B cell (primary cell): ENCODE measurements around the gene ITSN1. TPM values are rescaled to one million over a fixed set of nuclear protein-coding genes. Genes with fewer than 3 reads are reported as not detected.

ENCODE experiments used
- ATAC-seq: fragments of 200-7000 bp; cut with Tn5 transposase; one replicate; pipeline ENCODE4 v1.10.0; 2021; ENCODE audit warnings: low read depth, mild to moderate bottlenecking, moderate number of reproducible peaks, moderate library complexity
- CTCF ChIA-PET: fragments of 350-600 bp; sonication (Branson Sonifier 250); formaldehyde crosslinking; loops from one replicate; lab custom pipeline; 2021; ENCODE audit warnings: antibody characterized with exemption, inconsistent platforms; lab: Charles Lee
- POLR2A ChIA-PET: fragments of 350-600 bp; sonication (Branson Sonifier 250); formaldehyde crosslinking; loops from one replicate; lab custom pipeline; 2021; ENCODE audit warnings: antibody characterized with exemption; lab: Charles Lee
- DNase-seq: peaks from one replicate; pipeline ENCODE4 v3.0.0; 2013
- H2AFZ ChIP-seq: 2 replicates; pipeline ENCODE4 v1.6.1; 2012; ENCODE audit warnings: mild to moderate bottlenecking, low read depth, low read length; ENCODE audit not compliant: insufficient read depth, poor library complexity, severe bottlenecking
- H3K27ac ChIP-seq, 2 donors: 1 replicate in 1 of 2; 2 replicates in 1 of 2; pipeline ENCODE4 v1.5.1; 2012 to 2013; ENCODE audit warnings: low read length in 2 of 2, mild to moderate bottlenecking in 2 of 2, moderate library complexity in 1 of 2
- H3K27me3 ChIP-seq, 4 experiments: fragments of 200-600 bp in 1 of 4; sonication (generic) in 1 of 4; replicated peaks in 1 of 4; 1 replicate in 2 of 4; 2 replicates in 2 of 4; pipeline versions ENCODE4 v1.6.1 to v1.7.0; 2013 to 2016; ENCODE audit warnings: low read length in 3 of 4, mild to moderate bottlenecking in 2 of 4, mixed read lengths in 1 of 4, moderate library complexity in 1 of 4; ENCODE audit not compliant: insufficient read depth in 4 of 4, control insufficient read depth in 3 of 4; ENCODE audit errors: control extremely low read depth in 1 of 4
- H3K36me3 ChIP-seq, 2 experiments: replicated peaks in 1 of 2; 1 replicate in 1 of 2; 2 replicates in 1 of 2; pipeline versions ENCODE4 v1.6.1 to v1.7.1; 2013; ENCODE audit warnings: low read length in 1 of 2; ENCODE audit not compliant: insufficient read depth in 2 of 2, control insufficient read depth in 1 of 2; ENCODE audit errors: control extremely low read depth in 1 of 2, extremely low read depth in 1 of 2
- H3K4me1 ChIP-seq, 2 donors: fragments of 200-600 bp in 1 of 2; sonication (generic) in 1 of 2; 1 replicate in 1 of 2; 2 replicates in 1 of 2; pipeline versions ENCODE4 v1.5.1 to v1.6.1; 2013 to 2017; ENCODE audit warnings: low read length in 2 of 2; ENCODE audit not compliant: control insufficient read depth in 2 of 2, insufficient read depth in 2 of 2
- H3K4me2 ChIP-seq: replicated peaks from 2 replicates; pipeline ENCODE3; 2012; ENCODE audit warnings: mild to moderate bottlenecking, low read depth, low read length; ENCODE audit not compliant: poor library complexity, severe bottlenecking
- H3K4me3 ChIP-seq, 5 experiments: fragments of 200-600 bp in 1 of 5; sonication (generic) in 1 of 5; 1 replicate in 3 of 5; 2 replicates in 2 of 5; pipeline versions ENCODE4 v1.5.1 to v1.7.0; 2011 to 2016; ENCODE audit warnings: low read length in 4 of 5, mild to moderate bottlenecking in 4 of 5, low read depth in 2 of 5, control low read depth in 1 of 5, moderate library complexity in 1 of 5; ENCODE audit not compliant: insufficient read depth in 1 of 5; ENCODE audit errors: control extremely low read depth in 1 of 5, extremely low read depth in 1 of 5
- H3K79me2 ChIP-seq: fragments of 200-600 bp; sonication (generic); one replicate; pipeline ENCODE4 v1.6.0; 2016; ENCODE audit warnings: low read length; ENCODE audit not compliant: control insufficient read depth, insufficient read depth
- H3K9ac ChIP-seq: fragments of 200-600 bp; sonication (generic); 2 replicates; pipeline ENCODE4 v1.6.1; 2017; ENCODE audit warnings: mild to moderate bottlenecking, low read length, moderate library complexity
- H3K9me3 ChIP-seq, 3 donors: one replicate each; pipeline versions ENCODE4 v1.6.1 to v1.7.1; 2013; ENCODE audit warnings: low read length in 2 of 3; ENCODE audit not compliant: control insufficient read depth in 2 of 3, insufficient read depth in 1 of 3; ENCODE audit errors: control extremely low read depth in 1 of 3
- H4K20me1 ChIP-seq: 2 replicates; pipeline ENCODE4 v1.6.0; 2012; ENCODE audit warnings: mild to moderate bottlenecking, low read length; ENCODE audit not compliant: insufficient read depth, control insufficient read depth, poor library complexity, severe bottlenecking
- H3K27ac Mint-ChIP-seq: one replicate; pipeline ENCODE4 v1.8.0; 2021; ENCODE audit warnings: mixed read lengths
- H3K27me3 Mint-ChIP-seq: one replicate; pipeline ENCODE4 v1.8.0; 2021; ENCODE audit warnings: mixed read lengths
- H3K4me1 Mint-ChIP-seq: one replicate; pipeline ENCODE4 v1.8.0; 2021; ENCODE audit warnings: mixed read lengths
- H3K4me3 Mint-ChIP-seq: one replicate; pipeline ENCODE4 v1.8.0; 2021; ENCODE audit warnings: mixed read lengths
- H3K9me3 Mint-ChIP-seq: one replicate; pipeline ENCODE4 v1.8.0; 2022; ENCODE audit warnings: mixed read lengths; ENCODE audit not compliant: insufficient read depth
- CTCF ChIP-seq: fragments of 200-600 bp; IDR thresholded peaks from one replicate; pipeline ENCODE4 v1.8.0; 2022; ENCODE audit warnings: antibody characterized with exemption, mild to moderate bottlenecking
- EZH2 ChIP-seq: IDR thresholded peaks from 2 replicates; pipeline ENCODE4 v1.6.1; 2012; ENCODE audit warnings: borderline replicate concordance, low read depth, mild to moderate bottlenecking, moderate library complexity, low read length; ENCODE audit not compliant: insufficient read depth, poor library complexity, severe bottlenecking
- WGBS: methylation state at CpG from one replicate; pipeline ENCODE4 v1.1.5; 2013; ENCODE audit warnings: missing lambda C conversion rate; ENCODE audit not compliant: insufficient coverage; 5-methylcytosine and 5-hydroxymethylcytosine counted together
- intact Hi-C: fragments of 100-400 bp; cut with micrococcal nuclease; formaldehyde crosslinking; loops from one replicate; pipeline ENCODE4 v1.10.0; 2022
- polyA plus RNA-seq: library from polyadenylated mRNA; depleted of rRNA; stranded (reverse); fragments of >200 nt; gene quantifications from 2 replicates; pipeline ENCODE4 v1.2.3, GENCODE V29; 2012
- total RNA-seq, 2 donors: library from RNA; stranded (reverse); fragments of 120-200 nt in 1 of 2; gene quantifications; 1 replicate in 1 of 2; 2 replicates in 1 of 2; pipeline versions ENCODE4 v1.2.3 to v1.2.4, GENCODE V29; 2013 to 2022

The ITSN1 gene
- total and polyA plus RNA-seq, 2 donors (not counting 1 experiment from before 2014, with no cell fraction given), result 0.31 to 2.4 TPM

- Histone ChIP-seq H2AFZ (no peak overlapping the region), H3K79me2 (no peaks in the 10 kb centered on the region), H3K9me3 (no peaks in the 10 kb centered on the region), H3K27me3 (peaks cover 0 to 3% (median 0%) of the 10 kb centered on the region in 4 experiments), H4K20me1 (no peaks in the 10 kb centered on the region), H3K9ac (no peak overlapping the region), H3K4me1 (no peaks in the 10 kb centered on the region), H3K27ac (no peak overlapping the region), H3K4me3 (no peak overlapping the region), H3K36me3 (no peaks in the 10 kb centered on the region), H3K4me2 (no peak overlapping the region)
- no peaks in the 10 kb centered on the region for H3K9me3 Mint-ChIP-seq
- no peak overlapping the region for H3K27ac Mint-ChIP-seq
- DNase-seq (no peak), ATAC-seq (no peak)
- no peak for TF ChIP-seq CTCF
- TF ChIP-seq EZH2, result no peak
- no peak overlapping the region for H3K4me3 Mint-ChIP-seq
- ChIA-PET POLR2A (no interaction called here), CTCF (no interaction called here)
- WGBS, result no CpG with 5 or more reads among the region's 1 CpG
- H3K4me1 Mint-ChIP-seq, result no peaks in the 10 kb centered on the region
- peaks cover 14% of the 10 kb centered on the region for H3K27me3 Mint-ChIP-seq
- intact Hi-C loops, result no loop called here
Observed at GRCh38 chr21:33688353-33688752, 46.1 kb downstream of the ITSN1 start.

GRCh38 chr21:33690874-33691273 lies 48.6 kb downstream of the ITSN1 start:
- Mint-ChIP-seq H3K27me3 (peaks cover 11% of the 10 kb centered on the region), H3K27ac (no peak overlapping the region), H3K4me3 (no peak overlapping the region), H3K4me1 (no peaks in the 10 kb centered on the region), H3K9me3 (no peaks in the 10 kb centered on the region)
- ChIA-PET POLR2A (no interaction called here), CTCF (no interaction called here)
- intact Hi-C loops, result no loop called here
- Histone ChIP-seq H4K20me1 (no peaks in the 10 kb centered on the region), H3K79me2 (no peaks in the 10 kb centered on the region), H3K9ac (no peak overlapping the region), H3K27ac (no peak overlapping the region), H3K27me3 (no peaks in the 10 kb centered on the region), H3K9me3 (no peaks in the 10 kb centered on the region), H2AFZ (no peak overlapping the region), H3K4me1 (no peaks in the 10 kb centered on the region), H3K4me2 (no peak overlapping the region), H3K36me3 (no peaks in the 10 kb centered on the region), H3K4me3 (no peak overlapping the region)
- ATAC-seq, result no peak
- DNase-seq, result no peak
- 80% methylated on average over 1 of the region's 5 CpGs for WGBS
- TF ChIP-seq EZH2, result no peak
- TF ChIP-seq CTCF, result no peak
